NT2/D1 (cell line): ENCODE measurements around the gene IL20RB.

Experiments
- SUZ12 ChIP-seq: IDR thresholded peaks from 2 replicates; pipeline ENCODE4 v1.6.1; 2011; ENCODE audit not compliant: insufficient read length, insufficient read depth; ENCODE audit errors: extremely low read depth
- ZNF274 ChIP-seq: IDR thresholded peaks from 2 replicates; pipeline ENCODE4 v1.6.1; 2011; ENCODE audit warnings: mild to moderate bottlenecking, low read depth, low read length

GRCh38 chr3:137012097-137012501, 54.3 kb downstream of the IL20RB start:
- TF ChIP-seq ZNF274 (no peak), SUZ12 (no peak)
